ENCODE measurements around the gene COLEC12. TPM values are rescaled to one million over a fixed set of nuclear protein-coding genes. Genes with fewer than 3 reads are reported as not detected.
"Not testable (repeated sequence)": the region's sequence is repeated elsewhere in the genome, so short reads cannot be mapped to it uniquely, and the experiment has no call there.

Gene COLEC12
- polyA plus RNA-seq, 1 donor: 19.1 TPM

DNA sequence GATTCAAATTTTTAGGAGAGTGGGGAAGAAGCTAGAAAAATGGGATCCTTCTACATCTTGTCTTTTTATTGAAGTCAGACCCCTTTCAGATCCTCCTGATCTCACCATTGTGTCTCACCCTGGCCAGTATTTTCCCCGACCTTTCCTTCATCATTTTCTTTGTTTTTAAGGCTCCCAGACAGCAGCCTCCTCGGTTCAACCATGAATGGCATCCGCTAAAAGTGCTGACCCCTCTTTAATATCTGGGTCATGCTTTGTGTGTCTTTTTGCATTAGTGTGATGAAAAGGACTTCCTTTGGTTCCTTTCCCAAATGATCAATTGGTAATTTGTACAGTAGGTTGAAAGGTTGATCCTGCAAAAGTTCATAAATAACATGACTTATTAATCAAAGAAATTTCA lies 205.9 kb downstream of the COLEC12 start:
- Histone ChIP-seq H3K27me3 (ENCODE audit: control insufficient read depth, insufficient read depth, low read length) (no peaks in the 10 kb centered on the region), H3K27ac (ENCODE audit: low read length) (no peak overlapping the region), H3K9me3 (ENCODE audit: control insufficient read depth, low read depth, low read length) (no peaks in the 10 kb centered on the region), H3K36me3 (ENCODE audit: control insufficient read depth, insufficient read depth, low read length) (no peaks in the 10 kb centered on the region), H3K4me3 (ENCODE audit: low read length) (no peak overlapping the region), H3K4me1 (ENCODE audit: control insufficient read depth, insufficient read depth, low read length) (no peaks in the 10 kb centered on the region)
- WGBS (ENCODE audit: insufficient coverage, low lambda C conversion rate): no CpG with 5 or more reads among the region's 3 CpGs
- DNase-seq: no peak

DNA sequence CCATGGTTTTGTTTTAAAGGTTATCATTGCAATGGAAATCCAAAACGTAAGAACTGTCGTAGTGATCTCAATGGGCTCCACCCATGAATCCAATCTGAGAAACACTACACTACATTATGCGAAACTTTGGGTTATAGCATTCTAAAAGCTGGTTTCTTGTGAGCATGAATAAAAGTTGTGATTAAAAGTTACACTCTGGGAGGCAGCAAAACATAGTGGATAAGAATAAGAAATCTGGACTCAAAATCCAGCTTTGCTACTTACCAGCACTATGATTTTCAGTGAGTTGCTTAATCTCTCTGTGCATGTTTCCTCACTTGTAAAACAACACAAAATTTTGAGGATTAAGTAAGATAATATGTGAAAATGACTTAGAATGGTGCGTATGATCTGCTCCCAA lies 207.0 kb downstream of the COLEC12 start:
- Histone ChIP-seq H3K9me3 (ENCODE audit: control insufficient read depth, low read depth, low read length) (no peaks in the 10 kb centered on the region), H3K27me3 (ENCODE audit: control insufficient read depth, insufficient read depth, low read length) (no peaks in the 10 kb centered on the region), H3K36me3 (ENCODE audit: control insufficient read depth, insufficient read depth, low read length) (no peaks in the 10 kb centered on the region), H3K4me3 (ENCODE audit: low read length) (no peak overlapping the region), H3K27ac (ENCODE audit: low read length) (no peak overlapping the region), H3K4me1 (ENCODE audit: control insufficient read depth, insufficient read depth, low read length) (no peaks in the 10 kb centered on the region)
- DNase-seq: no peak
- no CpG with 5 or more reads among the region's 4 CpGs for WGBS (ENCODE audit: insufficient coverage, low lambda C conversion rate)

DNA sequence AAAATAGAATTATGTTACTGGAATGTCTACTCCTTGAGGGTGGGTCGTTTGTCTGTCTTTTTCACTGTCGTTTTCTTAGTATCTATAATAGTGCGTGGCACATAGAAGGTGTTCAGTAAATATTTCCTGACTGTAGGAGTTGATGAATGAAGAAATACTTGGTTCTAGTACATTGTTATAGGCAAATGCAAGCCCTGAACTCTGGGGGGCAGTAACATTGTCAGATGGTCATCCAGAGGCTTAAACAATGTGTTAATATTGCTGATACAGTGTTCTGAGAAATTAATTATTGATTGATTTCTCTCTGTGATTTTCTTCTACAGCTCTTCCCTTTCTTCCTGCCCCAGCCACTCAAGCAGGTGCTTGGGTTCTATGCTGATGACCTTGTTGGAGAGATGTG lies 208.2 kb downstream of the COLEC12 start:
- Histone ChIP-seq H3K4me1 (ENCODE audit: control insufficient read depth, insufficient read depth, low read length) (no peaks in the 10 kb centered on the region), H3K27ac (ENCODE audit: low read length) (no peak overlapping the region), H3K27me3 (ENCODE audit: control insufficient read depth, insufficient read depth, low read length) (no peaks in the 10 kb centered on the region), H3K4me3 (ENCODE audit: low read length) (no peak overlapping the region), H3K36me3 (ENCODE audit: control insufficient read depth, insufficient read depth, low read length) (no peaks in the 10 kb centered on the region), H3K9me3 (ENCODE audit: control insufficient read depth, low read depth, low read length) (no peaks in the 10 kb centered on the region)
- DNase-seq: no peak
- WGBS (ENCODE audit: insufficient coverage, low lambda C conversion rate): no CpG with 5 or more reads among the region's 3 CpGs

DNA sequence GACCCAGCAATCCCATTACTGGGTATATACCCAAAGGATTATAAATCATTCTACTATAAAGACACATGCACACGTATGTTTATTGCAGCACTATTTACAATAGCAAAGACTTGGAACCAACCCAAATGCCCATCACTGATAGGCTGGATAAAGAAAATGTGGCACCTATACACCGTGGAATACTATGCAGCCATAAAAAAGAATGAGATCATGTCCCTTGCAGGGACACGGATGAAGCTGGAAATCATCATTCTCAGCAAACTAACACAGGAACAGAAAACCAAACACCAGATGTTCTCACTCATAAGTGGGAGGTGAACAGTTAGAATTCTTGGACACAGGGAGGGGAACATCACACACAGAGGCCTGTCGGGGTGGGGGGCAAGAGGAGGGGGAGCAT lies 210.5 kb downstream of the COLEC12 start:
- H3K27me3 ChIP-seq (ENCODE audit: control insufficient read depth, insufficient read depth, low read length); H3K4me1 ChIP-seq (ENCODE audit: control insufficient read depth, insufficient read depth, low read length); H3K36me3 ChIP-seq (ENCODE audit: control insufficient read depth, insufficient read depth, low read length); H3K9me3 ChIP-seq (ENCODE audit: control insufficient read depth, low read depth, low read length); H3K27ac ChIP-seq (ENCODE audit: low read length); H3K4me3 ChIP-seq (ENCODE audit: low read length); DNase-seq: not testable (repeated sequence)
- WGBS (ENCODE audit: insufficient coverage, low lambda C conversion rate): 100% methylated on average over 2 of the region's 4 CpGs

DNA sequence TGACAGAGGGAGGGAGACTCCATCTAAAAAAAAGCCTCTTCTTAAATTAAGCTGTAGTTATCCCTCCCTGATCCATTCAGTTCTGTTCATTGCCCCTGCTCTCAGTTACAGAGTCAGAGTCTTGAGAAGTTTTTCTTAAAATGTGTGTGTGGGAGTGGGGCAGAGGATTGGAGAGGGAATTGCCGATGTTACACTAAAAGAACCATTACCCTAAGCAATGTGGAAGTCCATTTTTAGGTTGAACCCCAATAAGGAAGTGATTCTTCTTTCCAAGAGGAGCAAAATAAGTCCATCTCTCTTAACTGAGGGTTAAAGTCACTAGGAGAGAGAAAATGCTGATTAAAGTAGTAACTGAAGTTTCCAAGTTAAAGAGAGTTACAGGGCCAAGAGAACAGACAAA lies 211.5 kb downstream of the COLEC12 start:
- no peaks in the 10 kb centered on the region for H3K27me3 ChIP-seq (ENCODE audit: control insufficient read depth, insufficient read depth, low read length)
- DNase-seq: no peak
- H3K4me3 ChIP-seq (ENCODE audit: low read length): no peak overlapping the region
- WGBS (ENCODE audit: insufficient coverage, low lambda C conversion rate): no CpG with 5 or more reads among the region's 1 CpG
- H3K9me3 ChIP-seq (ENCODE audit: control insufficient read depth, low read depth, low read length): no peaks in the 10 kb centered on the region
- H3K36me3 ChIP-seq (ENCODE audit: control insufficient read depth, insufficient read depth, low read length): no peaks in the 10 kb centered on the region
- no peak overlapping the region for H3K27ac ChIP-seq (ENCODE audit: low read length)
- H3K4me1 ChIP-seq (ENCODE audit: control insufficient read depth, insufficient read depth, low read length): no peaks in the 10 kb centered on the region

DNA sequence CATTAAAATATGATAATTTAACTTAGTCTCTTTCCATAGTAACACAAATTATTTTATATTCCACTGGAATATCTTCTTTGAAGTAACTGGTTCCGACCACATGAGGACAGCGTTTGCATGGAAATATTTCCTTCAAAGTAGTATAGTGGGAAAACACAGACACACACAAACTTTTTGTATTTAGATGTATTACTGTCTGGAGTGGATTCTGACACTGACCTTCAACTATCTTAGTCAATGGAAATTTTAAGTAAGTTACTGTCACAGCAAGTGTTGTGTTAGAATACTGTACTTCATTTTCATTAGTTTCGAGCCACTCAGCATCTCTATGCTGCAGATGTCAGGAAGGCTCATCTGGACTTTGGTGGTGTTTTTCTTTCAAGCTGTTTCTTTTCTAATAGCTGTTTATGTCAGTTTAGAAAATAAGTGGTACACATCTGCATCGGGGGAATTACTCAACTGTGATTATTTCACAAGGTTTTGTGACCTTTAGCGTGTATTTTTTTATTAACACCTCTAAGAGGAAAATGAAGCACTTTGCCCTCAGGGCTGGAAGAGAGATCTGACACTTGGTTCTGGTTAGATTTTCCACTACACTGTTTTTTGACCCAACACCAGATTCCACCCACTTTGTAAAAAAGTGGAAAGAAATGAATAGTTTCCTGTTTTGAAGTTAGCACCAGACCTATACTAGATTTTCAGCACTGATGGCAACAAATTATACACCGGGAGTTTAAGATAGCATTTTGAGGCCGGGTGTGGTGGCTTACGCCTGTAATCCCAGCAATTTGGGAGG lies 213.8 kb downstream of the COLEC12 start:
- no peak overlapping the region for H3K4me3 ChIP-seq (ENCODE audit: low read length)
- no peaks in the 10 kb centered on the region for H3K4me1 ChIP-seq (ENCODE audit: control insufficient read depth, insufficient read depth, low read length)
- H3K27ac ChIP-seq (ENCODE audit: low read length): no peak overlapping the region
- no peaks in the 10 kb centered on the region for H3K9me3 ChIP-seq (ENCODE audit: control insufficient read depth, low read depth, low read length)
- no peaks in the 10 kb centered on the region for H3K27me3 ChIP-seq (ENCODE audit: control insufficient read depth, insufficient read depth, low read length)
- no peaks in the 10 kb centered on the region for H3K36me3 ChIP-seq (ENCODE audit: control insufficient read depth, insufficient read depth, low read length)
- 52% methylated on average over 3 of the region's 8 CpGs for WGBS (ENCODE audit: insufficient coverage, low lambda C conversion rate)
- DNase-seq: no peak

DNA sequence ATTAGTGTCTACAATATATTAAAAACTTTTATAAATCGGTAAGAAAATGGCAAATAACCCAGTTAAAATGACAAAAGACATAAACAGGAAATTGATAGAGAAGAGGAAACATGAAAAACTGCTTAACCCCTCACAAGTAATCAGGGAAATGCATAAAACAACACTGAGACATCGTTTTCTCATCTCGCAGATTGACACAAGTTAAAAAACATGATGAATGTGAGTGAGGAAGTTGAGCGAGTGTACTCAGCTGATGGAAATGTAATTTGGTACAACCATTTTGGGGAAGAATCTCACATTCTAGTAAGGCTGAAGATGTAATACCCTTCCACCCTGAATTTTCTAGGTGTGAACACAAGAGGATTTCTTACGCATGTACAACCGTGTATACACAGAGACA lies 214.7 kb downstream of the COLEC12 start:
- DNase-seq: no peak
- 83% methylated on average over 1 of the region's 6 CpGs for WGBS (ENCODE audit: insufficient coverage, low lambda C conversion rate)

DNA sequence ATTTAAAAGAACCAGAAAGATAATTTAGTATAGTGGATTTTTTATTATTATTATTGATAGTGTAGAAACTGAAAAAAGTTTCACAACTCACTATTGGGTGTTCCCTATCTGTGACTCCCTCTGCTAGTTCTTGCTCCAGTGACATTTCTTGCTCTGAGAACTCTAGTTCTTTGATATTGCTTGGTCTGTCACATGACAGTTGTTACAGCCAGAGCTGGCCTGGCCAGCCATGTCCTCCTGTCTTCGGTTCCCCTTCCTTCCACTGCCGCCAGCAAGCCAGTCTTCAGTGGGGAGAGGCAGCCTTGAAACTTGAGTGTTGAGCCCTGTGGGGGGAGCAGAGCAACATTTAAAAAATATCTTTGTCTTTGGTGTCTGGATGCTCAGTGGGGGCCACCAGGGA lies 225.0 kb downstream of the COLEC12 start:
- peaks cover 3% of the 10 kb centered on the region for H3K9me3 ChIP-seq (ENCODE audit: control insufficient read depth, low read depth, low read length)
- no CpG with 5 or more reads among the region's 2 CpGs for WGBS (ENCODE audit: insufficient coverage, low lambda C conversion rate)
- H3K4me3 ChIP-seq (ENCODE audit: low read length): no peak overlapping the region
- H3K27me3 ChIP-seq (ENCODE audit: control insufficient read depth, insufficient read depth, low read length): no peaks in the 10 kb centered on the region
- H3K27ac ChIP-seq (ENCODE audit: low read length): no peak overlapping the region
- no peaks in the 10 kb centered on the region for H3K36me3 ChIP-seq (ENCODE audit: control insufficient read depth, insufficient read depth, low read length)
- H3K4me1 ChIP-seq (ENCODE audit: control insufficient read depth, insufficient read depth, low read length): no peaks in the 10 kb centered on the region
- DNase-seq: no peak

More for the DNA sequence above, 214.7 kb downstream of the COLEC12 start:
- no peaks in the 10 kb centered on the region for H3K27me3 ChIP-seq (ENCODE audit: control insufficient read depth, insufficient read depth, low read length)
- no peaks in the 10 kb centered on the region for H3K9me3 ChIP-seq (ENCODE audit: control insufficient read depth, low read depth, low read length)
- no peak overlapping the region for H3K27ac ChIP-seq (ENCODE audit: low read length)
- H3K36me3 ChIP-seq (ENCODE audit: control insufficient read depth, insufficient read depth, low read length): no peaks in the 10 kb centered on the region
- H3K4me1 ChIP-seq (ENCODE audit: control insufficient read depth, insufficient read depth, low read length): no peaks in the 10 kb centered on the region
- H3K4me3 ChIP-seq (ENCODE audit: low read length): no peak overlapping the region

DNA sequence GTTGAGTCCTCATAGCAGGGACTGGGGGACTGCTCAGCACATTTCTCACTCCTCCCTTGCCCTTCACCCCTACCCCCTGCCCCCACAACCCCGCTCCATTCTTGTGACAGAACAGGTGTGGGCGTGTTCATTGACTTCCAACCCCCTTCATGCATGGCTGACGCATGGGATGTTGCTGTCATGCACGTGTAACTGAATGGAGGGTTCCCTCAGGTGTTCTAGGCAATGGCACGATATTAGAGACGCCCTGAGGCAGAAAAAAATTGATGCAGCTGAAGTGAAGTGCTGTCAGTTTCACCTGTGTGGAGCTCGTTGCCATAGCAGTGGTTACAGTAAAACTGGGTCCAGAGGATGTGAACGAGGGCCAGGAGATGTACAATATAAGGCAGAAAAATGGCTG lies 226.2 kb downstream of the COLEC12 start:
- Histone ChIP-seq H3K4me1 (ENCODE audit: control insufficient read depth, insufficient read depth, low read length) (peaks cover 3% of the 10 kb centered on the region), H3K36me3 (ENCODE audit: control insufficient read depth, insufficient read depth, low read length) (no peaks in the 10 kb centered on the region), H3K9me3 (ENCODE audit: control insufficient read depth, low read depth, low read length) (peaks cover 3% of the 10 kb centered on the region), H3K27ac (ENCODE audit: low read length) (no peak overlapping the region), H3K4me3 (ENCODE audit: low read length) (no peak overlapping the region), H3K27me3 (ENCODE audit: control insufficient read depth, insufficient read depth, low read length) (no peaks in the 10 kb centered on the region)
- WGBS (ENCODE audit: insufficient coverage, low lambda C conversion rate): 71% methylated on average over 1 of the region's 8 CpGs
- DNase-seq: no peak

DNA sequence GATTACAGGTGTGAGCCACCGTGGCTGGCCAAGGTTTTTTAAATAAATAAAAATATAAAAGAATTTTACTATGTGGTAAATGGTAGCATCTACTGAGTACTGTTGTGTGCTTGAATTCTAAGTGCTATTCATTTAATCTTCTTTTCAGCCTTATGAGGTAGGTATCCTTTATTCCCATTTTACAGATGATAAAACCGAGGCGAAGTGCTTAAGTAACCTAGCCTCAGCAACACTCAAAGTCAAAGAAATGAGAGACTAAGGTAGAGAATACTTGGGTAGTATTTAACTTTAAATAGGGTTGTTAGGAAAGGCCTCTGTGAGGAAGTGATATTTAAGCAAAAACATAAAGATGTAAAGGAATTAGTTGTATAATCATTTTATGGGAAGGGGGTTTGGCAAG lies 227.0 kb downstream of the COLEC12 start:
- Histone ChIP-seq H3K36me3 (ENCODE audit: control insufficient read depth, insufficient read depth, low read length) (no peaks in the 10 kb centered on the region), H3K4me3 (ENCODE audit: low read length) (no peak overlapping the region), H3K4me1 (ENCODE audit: control insufficient read depth, insufficient read depth, low read length) (peaks cover 10% of the 10 kb centered on the region), H3K27me3 (ENCODE audit: control insufficient read depth, insufficient read depth, low read length) (no peaks in the 10 kb centered on the region), H3K9me3 (ENCODE audit: control insufficient read depth, low read depth, low read length) (no peaks in the 10 kb centered on the region), H3K27ac (ENCODE audit: low read length) (no peak overlapping the region)
- no peak for DNase-seq
- WGBS (ENCODE audit: insufficient coverage, low lambda C conversion rate): no CpG with 5 or more reads among the region's 3 CpGs

DNA sequence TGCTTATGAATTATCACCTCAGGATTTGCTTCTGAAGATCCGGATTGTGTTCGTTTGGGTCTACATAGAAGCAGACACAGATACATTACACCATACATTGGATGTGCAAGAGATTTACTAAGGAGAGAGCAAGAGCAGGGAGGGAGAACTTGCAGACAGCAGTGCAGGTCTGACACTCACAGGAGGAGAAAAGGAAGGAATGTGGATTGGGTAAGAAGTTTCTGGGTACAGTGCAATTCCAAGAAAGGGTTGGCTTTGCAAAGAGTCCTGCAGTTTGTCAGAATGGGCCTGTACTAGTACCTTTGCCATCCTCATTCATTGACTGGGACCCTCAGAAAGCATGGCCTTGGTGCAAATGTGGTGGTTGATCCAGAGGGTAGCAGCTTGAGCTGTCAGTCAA lies 227.9 kb downstream of the COLEC12 start:
- Histone ChIP-seq H3K4me3 (ENCODE audit: low read length) (no peak overlapping the region), H3K27me3 (ENCODE audit: control insufficient read depth, insufficient read depth, low read length) (no peaks in the 10 kb centered on the region), H3K9me3 (ENCODE audit: control insufficient read depth, low read depth, low read length) (no peaks in the 10 kb centered on the region), H3K4me1 (ENCODE audit: control insufficient read depth, insufficient read depth, low read length) (peaks cover 10% of the 10 kb centered on the region), H3K27ac (ENCODE audit: low read length) (no peak overlapping the region), H3K36me3 (ENCODE audit: control insufficient read depth, insufficient read depth, low read length) (no peaks in the 10 kb centered on the region)
- whole genome bisulfite sequencing (ENCODE audit: insufficient coverage, low lambda C conversion rate): no CpG with 5 or more reads among the region's 2 CpGs
- DNase-seq: no peak

Data from large intestine (tissue), 3 donors.